HK-2 (cell line): ENCODE results near the gene DNER.

Experiments used
- DNase-seq: peaks from one replicate; pipeline ENCODE4 v3.0.0-alpha.2; 2018; ENCODE audit not compliant: unreplicated experiment

DNER gene

DNA sequence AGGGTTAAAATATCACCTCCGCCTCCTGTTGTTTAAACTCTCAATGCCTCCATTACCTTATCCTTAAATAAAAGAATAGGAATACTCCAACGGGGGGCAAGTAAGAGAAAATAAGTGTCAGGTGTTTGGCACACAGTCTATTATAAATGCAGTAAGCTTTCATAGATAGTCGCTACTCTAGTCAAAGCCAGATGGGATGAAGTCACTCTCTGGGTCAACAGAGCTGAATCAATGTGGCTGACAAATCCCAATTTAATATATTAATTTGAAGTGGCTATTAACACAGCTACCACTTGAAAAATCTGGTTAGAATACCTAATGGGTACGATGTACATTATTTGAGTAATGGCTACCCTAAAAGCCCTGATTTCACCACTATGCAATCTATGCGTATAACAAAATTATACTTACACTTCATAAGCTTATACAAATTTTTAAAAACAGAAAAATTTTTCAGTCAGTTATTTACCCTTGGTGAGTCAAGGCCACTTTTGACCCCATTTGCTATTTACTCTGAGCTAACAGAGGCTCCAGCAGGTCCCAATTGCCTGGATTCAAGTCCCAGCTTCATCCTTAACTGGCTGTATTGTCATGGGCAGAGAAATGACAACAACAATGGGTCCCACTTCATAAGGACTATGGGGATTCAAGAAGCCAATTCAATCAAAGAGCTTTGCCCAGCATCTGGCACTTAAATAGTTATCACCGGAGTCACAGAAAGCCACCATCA is 275.8 kb downstream of the DNER start:
- no peak for DNase-seq

DNA sequence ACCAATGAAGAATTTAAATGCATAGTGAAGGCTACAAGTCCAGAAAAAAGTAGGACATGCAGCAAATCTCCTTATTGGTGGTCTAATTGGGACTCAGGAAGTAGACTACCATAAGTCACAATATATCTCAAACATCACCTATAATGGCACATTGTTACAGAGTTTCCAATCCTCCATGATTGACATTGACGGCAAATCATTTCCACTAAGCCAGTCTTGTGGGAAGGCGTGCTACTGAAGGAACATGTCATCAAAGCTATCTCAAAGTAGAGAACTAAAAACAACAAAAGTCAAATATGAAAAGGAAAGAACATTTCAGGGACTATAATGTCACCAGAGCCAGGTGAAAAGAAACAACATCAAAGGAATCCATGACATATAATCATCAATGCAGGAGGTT is 276.9 kb downstream of the DNER start:
- DNase-seq: no peak

DNA sequence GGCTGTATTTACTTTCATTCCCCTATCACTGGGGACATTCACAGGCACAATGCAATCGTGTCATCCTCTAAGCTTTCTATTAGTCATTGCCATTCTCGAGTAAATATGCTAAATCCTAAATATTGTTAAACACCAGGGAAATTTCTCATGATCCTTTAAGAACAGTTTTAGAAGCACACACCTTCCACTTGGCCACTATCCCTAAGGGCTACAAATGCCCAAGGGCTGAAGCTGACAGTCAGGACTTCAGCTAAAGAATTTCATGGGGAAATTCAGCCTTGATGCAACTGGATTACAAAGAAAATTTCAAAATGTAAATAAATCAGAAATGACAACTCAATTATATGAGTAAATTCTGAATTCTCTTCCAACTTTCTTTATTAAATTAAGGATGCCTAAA is 280.2 kb downstream of the DNER start:
- DNase-seq: no peak

DNA sequence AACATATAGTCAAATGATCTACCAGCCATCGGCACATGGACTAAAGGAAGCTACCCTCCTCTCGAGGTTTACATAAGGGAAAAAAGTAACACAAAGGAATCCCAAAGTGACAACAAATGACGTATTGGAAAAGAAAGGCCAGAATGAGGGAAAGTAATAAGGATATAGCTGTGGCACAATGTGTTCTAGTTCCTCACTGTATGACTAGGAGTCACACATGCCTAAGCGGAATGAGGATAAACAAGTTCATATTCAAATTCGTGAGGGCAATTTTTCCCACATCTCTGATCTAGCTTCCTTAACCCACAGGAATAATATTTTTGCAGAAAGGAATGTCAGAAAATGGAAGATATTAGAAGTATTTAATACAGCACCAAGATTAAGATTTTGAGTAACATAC is 281.0 kb downstream of the DNER start:
- DNase-seq: no peak

DNA sequence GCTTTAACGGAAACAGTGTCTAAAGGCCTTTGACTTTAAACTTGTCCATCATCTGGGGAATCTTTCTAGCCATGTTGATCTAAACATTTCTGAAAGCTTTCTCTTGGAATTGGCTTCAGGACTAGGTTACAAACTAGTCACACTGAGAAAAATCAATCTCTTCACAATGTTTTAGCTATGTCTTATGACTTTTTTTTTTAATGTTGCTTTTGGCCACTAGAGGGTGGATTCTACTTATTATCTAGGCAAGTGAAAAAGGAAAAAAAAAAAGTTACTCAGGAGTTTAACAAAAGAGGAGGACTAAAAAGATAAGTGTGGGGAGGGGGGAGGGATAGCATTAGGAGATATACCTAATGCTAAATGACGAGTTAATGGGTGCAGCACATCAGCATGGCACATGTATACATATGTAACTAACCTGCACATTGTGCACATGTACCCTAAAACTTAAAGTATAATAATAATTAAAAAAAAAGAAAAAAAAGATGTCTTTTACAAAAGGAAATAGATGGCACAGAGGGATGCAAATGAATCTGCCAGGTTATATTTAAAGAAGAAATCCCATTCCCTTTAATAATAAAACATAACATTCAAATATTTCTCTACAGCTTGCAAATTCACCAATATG is 282.9 kb downstream of the DNER start:
- no peak for DNase-seq

DNA sequence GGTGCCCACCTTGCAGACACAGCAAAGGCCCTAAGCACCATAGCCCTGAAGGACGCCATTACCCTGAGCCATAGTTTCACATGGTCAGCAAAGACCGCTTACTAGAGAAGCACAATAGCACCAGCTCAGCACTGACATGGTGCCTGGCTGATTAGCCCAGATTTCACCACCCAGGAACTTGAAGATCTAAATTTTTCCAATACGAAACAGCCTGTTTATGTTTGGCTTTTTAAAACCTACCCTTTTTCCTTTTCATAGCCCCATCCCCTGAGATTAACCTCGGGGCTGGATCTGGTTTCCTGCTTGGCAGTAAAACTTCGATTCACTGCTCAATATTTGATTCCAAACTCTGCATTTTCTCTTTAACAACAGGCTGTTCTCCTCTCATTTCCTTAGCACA is 284.8 kb downstream of the DNER start:
- DNase-seq: no peak

DNA sequence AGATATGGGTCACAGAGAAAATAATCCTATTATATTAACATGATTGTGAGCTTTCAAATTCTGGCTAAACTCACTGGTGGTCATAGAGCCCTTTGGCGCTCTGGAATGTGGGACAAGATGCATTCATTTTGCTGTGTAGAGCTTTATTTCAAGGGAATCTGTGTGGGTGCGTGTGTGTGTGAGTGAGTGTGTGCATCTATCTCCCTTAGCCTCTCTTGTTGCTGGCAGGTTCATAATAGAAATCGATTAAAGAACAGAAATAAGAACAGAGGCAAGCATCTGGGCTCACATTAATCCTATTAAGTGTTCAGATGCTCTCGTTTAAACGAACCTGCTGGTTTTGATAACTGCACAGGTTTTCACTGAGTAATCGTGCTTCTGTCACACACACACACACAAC is 287.9 kb downstream of the DNER start:
- DNase-seq: no peak

DNA sequence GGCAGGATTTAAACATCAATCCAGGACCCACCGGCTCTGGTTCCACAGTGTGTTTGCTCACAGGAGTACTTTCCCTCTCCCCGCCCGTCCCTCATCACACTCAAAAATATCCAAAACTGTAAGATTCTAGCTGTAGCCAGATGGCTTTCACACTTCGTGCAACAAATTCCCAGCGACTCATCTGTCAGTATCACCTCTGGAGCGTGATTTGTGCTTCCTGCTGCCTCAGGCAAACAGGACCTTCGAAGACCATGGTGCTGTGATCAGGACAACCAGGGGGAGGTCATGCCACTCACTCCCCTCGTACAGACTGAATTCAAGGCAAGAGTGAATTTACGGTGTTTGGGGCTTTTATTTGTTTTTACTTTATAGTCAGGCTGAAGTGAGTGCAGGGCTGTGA is 288.8 kb downstream of the DNER start:
- no peak for DNase-seq

DNA sequence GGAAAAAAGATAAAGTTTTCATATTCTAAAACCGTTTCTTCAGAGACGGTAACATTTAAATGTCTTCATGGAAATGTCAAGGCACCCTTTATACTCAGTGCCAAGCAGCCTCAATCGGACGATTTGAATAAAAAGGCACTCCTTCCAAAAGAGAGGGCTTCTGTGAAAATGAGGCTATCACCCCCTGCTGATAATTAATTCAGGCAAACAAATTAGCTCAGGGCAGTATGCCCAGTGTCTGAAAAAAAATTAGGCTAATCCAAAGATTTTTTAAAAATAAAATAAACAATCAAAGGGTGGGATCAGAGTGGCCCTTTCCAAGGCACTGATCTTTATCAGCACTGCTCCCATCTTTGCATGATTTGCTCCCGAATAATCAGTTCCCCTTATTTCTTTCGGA is 292.3 kb downstream of the DNER start:
- no peak for DNase-seq

DNA sequence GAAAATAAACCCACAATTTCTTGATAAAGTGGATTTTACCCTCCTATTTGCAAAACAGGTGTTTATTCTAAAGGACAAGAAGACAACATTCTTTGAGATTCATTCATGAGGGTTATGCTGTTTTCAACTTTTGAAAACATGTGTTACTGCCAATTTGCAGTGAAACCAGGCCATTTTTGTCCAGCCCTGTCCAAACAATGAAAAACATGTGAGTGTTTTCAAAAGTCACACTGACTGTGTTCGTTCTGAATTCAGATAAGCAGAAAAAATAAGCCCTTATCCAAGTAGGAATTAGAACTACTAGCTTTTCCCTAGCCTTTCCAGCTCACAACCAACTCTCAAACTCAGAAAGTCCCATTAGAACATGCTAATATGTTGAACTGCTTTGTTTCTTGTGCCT is 295.2 kb downstream of the DNER start:
- DNase-seq: no peak

DNA sequence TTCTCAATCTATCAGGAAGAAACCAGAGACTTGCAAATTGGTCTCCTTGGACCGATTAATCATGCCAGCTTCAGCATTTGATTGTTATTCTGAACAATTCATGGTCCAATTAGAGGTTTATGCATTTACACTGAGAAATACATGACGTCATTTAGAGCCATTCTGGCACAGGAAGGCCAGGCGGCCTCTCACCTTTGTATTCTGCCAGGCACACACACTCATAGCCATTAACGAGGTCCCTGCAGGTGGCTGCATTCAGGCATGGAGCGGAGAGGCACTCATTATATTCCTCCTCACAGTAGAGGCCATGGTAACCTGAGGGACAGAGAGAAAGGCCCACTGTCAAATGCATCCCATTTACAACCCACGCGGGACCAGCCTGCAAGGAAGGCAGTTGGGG is 296.4 kb downstream of the DNER start:
- no peak for DNase-seq

DNA sequence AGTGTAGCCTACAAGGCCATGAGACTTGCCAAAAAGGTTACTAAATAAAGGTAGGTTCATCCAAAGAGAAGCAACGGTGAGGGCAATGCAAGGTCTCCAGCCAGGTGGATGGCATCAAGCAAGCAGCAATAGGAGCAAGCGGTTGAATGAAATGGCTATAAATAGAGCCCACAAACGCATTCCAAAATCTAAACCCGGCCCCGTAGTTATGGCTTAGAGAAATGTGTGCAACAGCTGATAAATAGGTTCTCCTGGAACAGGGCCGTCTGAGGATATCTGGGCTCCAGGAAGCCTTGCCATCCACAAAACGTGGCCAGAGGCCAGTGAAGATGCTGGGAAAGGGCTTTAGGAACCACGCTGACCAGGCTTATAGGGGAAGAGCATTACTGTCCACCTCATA is 297.2 kb downstream of the DNER start:
- no peak for DNase-seq

DNA sequence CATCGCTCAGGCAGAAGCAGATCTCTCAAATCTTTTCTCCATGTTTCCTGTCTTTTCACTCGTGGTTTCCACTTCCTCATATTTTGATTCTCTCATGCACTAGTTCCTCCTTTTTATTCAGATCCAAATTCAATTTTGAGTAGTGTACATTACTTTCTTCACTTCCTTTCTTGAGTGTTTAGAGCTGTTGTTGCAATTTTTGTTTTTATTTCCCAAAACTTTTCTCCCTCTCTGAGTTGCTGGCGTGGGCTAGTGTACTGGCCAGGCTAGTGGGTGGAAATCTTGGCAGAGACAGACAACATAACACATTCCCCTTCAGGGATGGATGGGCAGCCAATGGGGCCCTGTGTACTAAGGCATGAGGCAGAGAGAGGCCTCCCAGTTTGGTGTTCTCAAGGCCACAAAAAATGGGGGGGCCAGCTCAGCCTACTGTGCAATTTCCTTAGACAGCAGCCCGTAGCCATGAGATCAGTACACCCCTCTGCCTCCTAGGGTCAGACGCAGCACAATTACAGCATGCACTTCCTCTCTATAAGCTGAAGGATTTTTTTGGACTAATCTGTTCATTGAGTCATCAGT is 298.1 kb downstream of the DNER start:
- no peak for DNase-seq

DNA sequence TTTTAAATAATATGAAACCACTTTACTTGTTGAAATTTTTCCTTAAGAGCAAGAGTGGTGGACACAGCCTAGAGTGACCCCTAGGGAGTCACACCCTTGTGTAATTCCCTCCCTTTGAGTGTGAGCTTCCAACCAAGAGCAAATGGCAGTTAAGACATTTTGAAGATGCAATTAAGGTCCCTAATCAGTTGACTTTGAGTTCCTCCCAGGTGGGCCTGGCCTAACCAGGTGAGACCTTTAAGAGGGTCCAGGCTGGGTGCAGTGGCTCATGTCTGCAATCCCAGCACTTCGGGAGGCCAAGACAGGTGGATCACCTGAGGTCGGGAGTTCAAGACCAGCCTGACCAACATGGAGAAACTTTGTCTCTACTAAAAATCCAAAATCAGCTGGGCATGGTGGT is 299.7 kb downstream of the DNER start:
- DNase-seq: no peak

DNA sequence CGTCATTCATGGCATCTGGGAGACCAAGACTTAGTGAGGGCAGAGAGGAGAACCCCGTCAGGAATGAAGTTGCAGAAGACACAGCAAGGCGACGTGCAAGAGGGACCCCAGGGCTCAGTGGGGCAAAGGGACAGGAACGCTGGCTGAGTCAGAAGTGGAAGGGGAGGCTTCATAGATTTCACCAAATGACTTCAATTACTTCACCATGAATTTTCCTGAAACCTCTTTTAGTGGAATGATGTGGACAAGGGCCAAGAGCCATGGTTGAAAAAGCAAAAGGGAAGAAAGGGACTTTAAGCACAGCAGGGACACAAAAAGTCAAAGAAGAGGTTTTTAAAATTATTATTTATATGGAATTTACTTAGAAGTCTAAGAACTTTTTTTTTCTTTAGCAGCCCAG is 301.7 kb downstream of the DNER start:
- no peak for DNase-seq

DNA sequence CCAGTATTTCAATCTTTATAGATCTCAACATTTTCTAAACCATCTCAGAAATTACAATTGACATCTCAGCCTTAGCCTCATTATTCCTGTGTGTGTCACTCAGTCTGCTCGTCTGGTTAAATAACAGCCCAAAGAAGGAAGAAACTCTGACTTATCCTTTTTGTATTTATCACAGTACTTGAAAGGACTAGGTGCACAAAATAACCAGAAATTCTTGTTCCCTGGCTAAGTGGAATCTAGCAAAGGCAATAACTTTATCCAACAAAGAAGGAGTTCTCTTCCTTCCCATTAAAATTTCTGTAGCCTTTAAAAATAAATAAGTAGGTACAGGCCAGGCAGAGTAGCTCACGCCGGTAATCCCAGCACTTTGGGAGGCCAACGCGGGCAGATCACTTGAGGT is 303.4 kb downstream of the DNER start:
- no peak for DNase-seq

DNA sequence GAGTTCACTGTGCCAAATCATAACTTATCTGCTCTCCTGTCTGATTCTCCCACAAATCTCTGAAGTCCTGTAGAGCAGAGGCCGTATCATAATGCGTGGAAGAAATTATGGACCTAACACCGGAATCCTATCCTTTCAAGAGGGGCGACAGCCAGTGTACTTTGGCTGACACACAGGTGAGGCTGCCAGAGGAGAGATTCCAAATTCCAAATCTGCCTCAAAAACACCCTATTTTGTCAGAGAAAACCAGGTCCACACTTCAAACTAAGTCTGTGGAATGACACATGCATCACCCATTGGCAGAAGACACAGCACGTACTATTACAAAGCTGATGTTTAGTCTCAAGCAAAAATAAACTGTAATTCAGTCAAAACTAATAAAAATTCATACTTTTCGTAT is 304.1 kb downstream of the DNER start:
- DNase-seq: no peak

DNA sequence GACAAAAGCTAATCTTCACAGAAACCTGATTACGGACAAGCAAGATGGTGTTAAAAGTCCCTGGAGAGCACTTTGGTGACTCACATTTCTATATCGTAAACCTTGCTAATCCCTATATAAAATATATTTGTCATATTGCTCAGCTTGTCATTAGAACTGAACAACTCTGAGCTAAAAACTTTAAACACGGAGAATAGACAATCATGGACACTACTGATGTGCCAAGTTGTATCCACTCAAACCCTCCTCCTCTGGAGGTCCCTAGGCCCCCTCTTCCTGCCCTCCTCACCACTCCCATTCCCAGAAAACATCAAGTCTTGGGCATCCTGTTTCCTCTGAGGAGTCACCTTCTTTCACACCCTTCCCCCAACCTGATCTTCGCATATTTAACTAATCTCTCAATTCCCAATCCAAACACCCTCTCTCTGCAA is 304.6 kb downstream of the DNER start:
- DNase-seq: no peak

DNA sequence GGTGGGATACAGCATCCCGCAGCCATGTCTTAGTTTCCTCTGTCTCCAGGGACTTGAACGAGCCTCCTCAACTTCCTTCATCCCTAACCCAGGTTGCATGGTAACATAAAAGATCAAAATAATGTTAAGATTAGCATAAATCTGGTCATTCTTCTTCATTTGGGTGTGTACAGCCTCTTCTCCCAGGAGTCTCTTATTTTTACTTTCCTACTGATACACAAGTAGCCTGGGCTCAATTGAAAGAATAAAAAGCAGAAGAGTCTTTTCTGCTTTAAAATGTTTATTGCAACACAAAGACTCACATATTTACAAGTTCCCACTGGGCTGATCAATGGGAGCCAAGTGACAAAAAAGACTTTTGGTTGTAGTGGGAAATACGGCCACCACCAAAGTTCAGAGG is 305.4 kb downstream of the DNER start:
- DNase-seq: no peak

DNA sequence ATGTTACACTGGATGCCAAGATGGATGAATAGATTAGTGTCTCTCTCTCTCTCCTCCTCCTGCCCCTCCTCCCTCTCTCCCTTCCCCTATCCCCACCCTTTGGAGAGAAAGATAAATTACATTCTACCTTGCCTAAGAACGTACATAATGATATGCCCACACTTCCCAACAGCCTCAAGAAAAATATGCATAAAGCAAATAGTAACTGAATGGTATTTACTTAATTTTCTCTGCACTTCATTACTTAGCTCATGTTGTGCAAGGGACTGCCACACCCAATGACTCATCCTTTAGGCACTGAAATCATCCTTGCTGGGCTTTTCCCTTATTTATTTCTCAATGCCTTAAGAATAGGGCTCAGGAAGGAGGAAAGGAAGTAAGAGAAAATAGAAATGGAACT is 306.0 kb downstream of the DNER start:
- no peak for DNase-seq

DNA sequence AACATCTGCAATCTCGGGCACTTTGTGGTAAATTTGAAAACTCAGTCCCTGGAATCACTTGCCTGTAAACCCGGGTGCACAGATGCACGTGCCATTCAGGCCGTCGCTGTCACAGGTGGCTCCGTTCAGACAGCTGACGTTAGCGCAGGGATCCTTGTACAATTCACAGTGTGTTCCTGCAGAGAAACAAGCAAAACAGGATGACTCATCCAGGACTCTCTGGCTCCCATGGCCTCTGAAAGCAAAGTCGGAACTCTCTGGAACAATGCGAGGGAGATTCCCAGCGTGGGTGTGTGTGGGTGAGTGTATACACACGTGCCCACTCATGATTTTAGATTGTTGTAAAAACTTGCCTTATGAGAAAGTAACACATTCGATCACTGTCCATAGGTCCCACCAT is 307.2 kb downstream of the DNER start:
- DNase-seq: peak; percentile 34

DNA sequence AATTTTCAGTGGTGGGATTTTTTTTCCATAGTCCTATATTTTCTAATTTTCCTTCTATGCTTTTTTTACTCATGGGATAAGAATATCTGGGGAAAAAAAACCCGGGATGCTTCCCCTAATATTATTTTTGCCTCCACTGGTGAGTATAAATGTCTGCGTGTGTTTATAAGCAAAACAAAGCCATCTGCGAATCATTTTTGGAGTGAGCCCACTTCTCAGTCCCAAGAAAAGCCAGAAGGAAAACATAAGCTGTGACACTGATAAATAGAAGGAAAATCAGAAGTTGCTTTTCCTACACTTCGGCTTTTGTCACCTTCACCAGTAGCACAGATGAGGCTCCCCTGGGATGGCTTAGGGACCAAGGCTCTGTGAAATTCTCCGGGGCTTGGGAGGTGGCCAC is 308.6 kb downstream of the DNER start:
- no peak for DNase-seq

DNA sequence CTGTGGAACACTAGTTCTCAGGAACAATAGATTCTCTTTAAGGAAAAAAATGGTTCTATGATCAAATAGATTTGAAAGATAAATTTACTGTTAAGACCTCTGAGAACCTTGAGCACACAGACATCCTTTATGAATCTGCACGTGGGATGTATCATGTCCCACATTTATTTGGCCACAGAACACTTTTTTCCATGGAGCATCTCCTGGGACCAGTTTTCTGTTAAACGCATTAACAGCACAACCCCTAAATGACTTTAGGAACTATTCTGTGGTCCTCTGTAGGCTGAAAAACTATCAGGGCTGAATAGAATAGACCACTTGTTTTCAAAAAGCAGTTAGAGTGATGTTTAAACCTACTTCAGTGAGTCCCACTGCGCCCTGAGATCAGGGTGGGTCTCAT is 311.1 kb downstream of the DNER start:
- no peak for DNase-seq
